Activated CD4-positive, alpha-beta memory T cell treated with anti-CD3 and anti-CD28 coated beads for 36 hours (primary cell): ENCODE data around the gene IL36RN. TPM values are rescaled to one million over a fixed set of nuclear protein-coding genes. Genes with fewer than 3 reads are reported as not detected.

Experiments
- CTCF ChIA-PET: fragments of 350-600 bp; sonication (Branson Sonifier 250); formaldehyde crosslinking; loops from one replicate; lab custom pipeline; 2021; ENCODE audit warnings: antibody characterized with exemption, inconsistent platforms; lab: Charles Lee
- POLR2A ChIA-PET: fragments of 350-600 bp; sonication (Branson Sonifier 250); formaldehyde crosslinking; loops from one replicate; lab custom pipeline; 2021; ENCODE audit warnings: antibody characterized with exemption; lab: Charles Lee
- DNase-seq: peaks from one replicate; pipeline ENCODE4 v3.0.0-alpha.2; 2020
- H3K27ac Mint-ChIP-seq: one replicate; pipeline ENCODE4 v1.8.0; 2021; ENCODE audit warnings: mixed read lengths
- H3K27me3 Mint-ChIP-seq: one replicate; pipeline ENCODE4 v1.8.0; 2021; ENCODE audit warnings: mixed read lengths
- H3K36me3 Mint-ChIP-seq: one replicate; pipeline ENCODE4 v1.8.0; 2021; ENCODE audit warnings: mixed read lengths
- H3K4me1 Mint-ChIP-seq: one replicate; pipeline ENCODE4 v1.8.0; 2021; ENCODE audit warnings: low read depth, mixed read lengths
- H3K4me3 Mint-ChIP-seq: one replicate; pipeline ENCODE4 v1.8.0; 2021; ENCODE audit warnings: mild to moderate bottlenecking, mixed read lengths
- H3K9me3 Mint-ChIP-seq: one replicate; pipeline ENCODE4 v1.8.0; 2021; ENCODE audit warnings: mixed read lengths
- intact Hi-C: fragments of 100-400 bp; cut with micrococcal nuclease; formaldehyde crosslinking; loops from one replicate; pipeline ENCODE4 v1.15.1; 2023
- total RNA-seq, 2 experiments: library from RNA; stranded (reverse); gene quantifications; one replicate each; pipeline ENCODE4 v1.2.3, GENCODE V29; 2021

Gene IL36RN
- total RNA-seq, 2 experiments from 2014 or later = not detected

GRCh38 chr2:113064281-113064680 is 5.3 kb downstream of the IL36RN start:
- intact Hi-C loops = no loop called here

GRCh38 chr2:113064898-113065297 is 5.9 kb downstream of the IL36RN start:
- no peak for DNase-seq
- Mint-ChIP-seq H3K9me3 (no peaks in the 10 kb centered on the region), H3K27me3 (no peaks in the 10 kb centered on the region), H3K36me3 (no peaks in the 10 kb centered on the region), H3K4me3 (no peak overlapping the region), H3K4me1 (no peaks in the 10 kb centered on the region), H3K27ac (no peak overlapping the region)
- intact Hi-C loops = no loop called here
- ChIA-PET POLR2A (no interaction called here), CTCF (no interaction called here)

More at GRCh38 chr2:113064281-113064680, 5.3 kb downstream of the IL36RN start:
- no peak for DNase-seq
- Mint-ChIP-seq H3K4me1 (no peaks in the 10 kb centered on the region), H3K27ac (no peak overlapping the region), H3K36me3 (no peaks in the 10 kb centered on the region), H3K4me3 (no peak overlapping the region), H3K9me3 (no peaks in the 10 kb centered on the region), H3K27me3 (no peaks in the 10 kb centered on the region)
- POLR2A ChIA-PET = no interaction called here
- CTCF ChIA-PET = no interaction called here

GRCh38 chr2:113067681-113068080 is 8.7 kb downstream of the IL36RN start, which contains the start of gene IL1F10:
Gene IL1F10 (plus strand): TSS chr2:113067970. CDS start chr2:113072739, 4,769 bp downstream.
- no peaks in the 10 kb centered on the region for H3K4me1 Mint-ChIP-seq
- ChIA-PET POLR2A (no interaction called here), CTCF (no interaction called here)
- H3K36me3 Mint-ChIP-seq = no peaks in the 10 kb centered on the region
- H3K9me3 Mint-ChIP-seq = no peaks in the 10 kb centered on the region
- no peak within 1 kb of the TSS for H3K27ac Mint-ChIP-seq
- no peaks in the 10 kb centered on the region for H3K27me3 Mint-ChIP-seq
- H3K4me3 Mint-ChIP-seq = no peak within 1 kb of the TSS
- intact Hi-C loops = no loop called here
- DNase-seq = no peak

GRCh38 chr2:113068249-113068648 is 9.3 kb downstream of the IL36RN start:
- Mint-ChIP-seq H3K4me1 (no peaks in the 10 kb centered on the region), H3K4me3 (no peak overlapping the region), H3K27me3 (no peaks in the 10 kb centered on the region), H3K27ac (no peak overlapping the region), H3K36me3 (no peaks in the 10 kb centered on the region), H3K9me3 (no peaks in the 10 kb centered on the region)
- ChIA-PET CTCF (interaction anchor here (1.0 kb wide), 1 partner anchor 70 kb away, joined by 3 read pairs; no protein-coding TSS in a partner anchor), POLR2A (no interaction called here)
- intact Hi-C loops = no loop called here
- no peak for DNase-seq

- no peaks in the 10 kb centered on the region for H3K36me3 Mint-ChIP-seq
- no peak overlapping the region for H3K4me3 Mint-ChIP-seq
- H3K4me1 Mint-ChIP-seq = no peaks in the 10 kb centered on the region
- intact Hi-C loops = no loop called here
- DNase-seq = no peak
- H3K27ac Mint-ChIP-seq = no peak overlapping the region
- H3K9me3 Mint-ChIP-seq = no peaks in the 10 kb centered on the region
- ChIA-PET POLR2A (no interaction called here), CTCF (interaction anchor here (1.0 to 1.9 kb wide), 2 partner anchors 11 to 69 kb away, joined by 3 to 7 read pairs; no protein-coding TSS in a partner anchor)
- no peaks in the 10 kb centered on the region for H3K27me3 Mint-ChIP-seq
Measured at GRCh38 chr2:113068706-113069485, 9.9 kb downstream of the IL36RN start.

GRCh38 chr2:113069676-113070605 is 10.9 kb downstream of the IL36RN start:
- POLR2A ChIA-PET = no interaction called here
- H3K9me3 Mint-ChIP-seq = no peaks in the 10 kb centered on the region
- intact Hi-C loops = no loop called here
- H3K27ac Mint-ChIP-seq = no peak overlapping the region
- CTCF ChIA-PET = interaction anchor here (1.8 to 1.9 kb wide), 2 partner anchors 10 to 67 kb away, joined by 4 to 7 read pairs; no protein-coding TSS in a partner anchor
- peaks cover 2% of the 10 kb centered on the region for H3K4me1 Mint-ChIP-seq
- H3K36me3 Mint-ChIP-seq = no peaks in the 10 kb centered on the region
- DNase-seq = no peak
- H3K4me3 Mint-ChIP-seq = no peak overlapping the region
- H3K27me3 Mint-ChIP-seq = no peaks in the 10 kb centered on the region

- no peaks in the 10 kb centered on the region for H3K27me3 Mint-ChIP-seq
- H3K9me3 Mint-ChIP-seq = no peaks in the 10 kb centered on the region
- CTCF ChIA-PET = interaction anchor here (1.8 to 1.9 kb wide), 2 partner anchors 10 to 67 kb away, joined by 4 to 7 read pairs; no protein-coding TSS in a partner anchor
- POLR2A ChIA-PET = no interaction called here
- no peaks in the 10 kb centered on the region for H3K36me3 Mint-ChIP-seq
- intact Hi-C loops = no loop called here
- H3K4me3 Mint-ChIP-seq = no peak overlapping the region
- no peak overlapping the region for H3K27ac Mint-ChIP-seq
- no peak for DNase-seq
- H3K4me1 Mint-ChIP-seq = peaks cover 4% of the 10 kb centered on the region
Measured at GRCh38 chr2:113070606-113070975, 11.6 kb downstream of the IL36RN start.

- peaks cover 4% of the 10 kb centered on the region for H3K4me1 Mint-ChIP-seq
- H3K27ac Mint-ChIP-seq = no peak overlapping the region
- POLR2A ChIA-PET = no interaction called here
- no peaks in the 10 kb centered on the region for H3K9me3 Mint-ChIP-seq
- intact Hi-C loops = no loop called here
- CTCF ChIA-PET = interaction anchor here (14.3 kb wide), 1 partner anchor 65 kb away, joined by 239 read pairs; no protein-coding TSS in a partner anchor
- no peak for DNase-seq
- H3K36me3 Mint-ChIP-seq = no peaks in the 10 kb centered on the region
- H3K27me3 Mint-ChIP-seq = no peaks in the 10 kb centered on the region
- H3K4me3 Mint-ChIP-seq = no peak overlapping the region
Measured at GRCh38 chr2:113072584-113072983, 13.6 kb downstream of the IL36RN start.

- H3K27ac Mint-ChIP-seq = no peak overlapping the region
- POLR2A ChIA-PET = no interaction called here
- peaks cover 4% of the 10 kb centered on the region for H3K4me1 Mint-ChIP-seq
- no peaks in the 10 kb centered on the region for H3K27me3 Mint-ChIP-seq
- intact Hi-C loops = no loop called here
- no peaks in the 10 kb centered on the region for H3K9me3 Mint-ChIP-seq
- H3K36me3 Mint-ChIP-seq = no peaks in the 10 kb centered on the region
- no peak overlapping the region for H3K4me3 Mint-ChIP-seq
- CTCF ChIA-PET = interaction anchor here (14.3 kb wide), 1 partner anchor 64 kb away, joined by 239 read pairs; no protein-coding TSS in a partner anchor
- no peak for DNase-seq
Measured at GRCh38 chr2:113073325-113073834, 14.4 kb downstream of the IL36RN start.

GRCh38 chr2:113075030-113075429 is 16.0 kb downstream of the IL36RN start:
- no peaks in the 10 kb centered on the region for H3K36me3 Mint-ChIP-seq
- CTCF ChIA-PET = interaction anchor here (3.5 to 14.3 kb wide), 2 partner anchors 63 to 129 kb away, joined by 18 to 239 read pairs; no protein-coding TSS in a partner anchor

GRCh38 chr2:113075600-113075999 is 16.6 kb downstream of the IL36RN start:
- H3K9me3 Mint-ChIP-seq = no peaks in the 10 kb centered on the region

More at GRCh38 chr2:113075030-113075429, 16.0 kb downstream of the IL36RN start:
- intact Hi-C loops = no loop called here
- H3K4me1 Mint-ChIP-seq = peaks cover 4% of the 10 kb centered on the region
- H3K27ac Mint-ChIP-seq = no peak overlapping the region
- no peaks in the 10 kb centered on the region for H3K9me3 Mint-ChIP-seq
- no peak overlapping the region for H3K4me3 Mint-ChIP-seq
- no peak for DNase-seq
- POLR2A ChIA-PET = no interaction called here
- H3K27me3 Mint-ChIP-seq = peaks cover 2% of the 10 kb centered on the region

More at GRCh38 chr2:113075600-113075999, 16.6 kb downstream of the IL36RN start:
- Mint-ChIP-seq H3K4me1 (peaks cover 4% of the 10 kb centered on the region), H3K27ac (no peak overlapping the region), H3K4me3 (no peak overlapping the region), H3K36me3 (no peaks in the 10 kb centered on the region), H3K27me3 (peaks cover 2% of the 10 kb centered on the region)
- DNase-seq = no peak
- CTCF ChIA-PET = interaction anchor here (1.8 to 14.3 kb wide), 3 partner anchors 62 to 332 kb away, joined by 4 to 239 read pairs (median 18); no protein-coding TSS in a partner anchor
- intact Hi-C loops = no loop called here
- POLR2A ChIA-PET = no interaction called here
